ENCODE measurements around the gene FXYD5.
A peak's percentile ranks its signal among the peaks of the same experiment; 100 is the strongest.

Gene FXYD5

GRCh38 chr19:35164418-35164817 lies 9.9 kb downstream of the FXYD5 start:
- H3K9ac ChIP-seq: no peak overlapping the region
- no peak overlapping the region for H3K27ac ChIP-seq
- TF ChIP-seq Cebpa-rat (IDR thresholded peaks at IDR 0.05): no peak
- peaks cover 17% of the 10 kb centered on the region for H4K20me1 ChIP-seq
- peaks cover 95% of the 10 kb centered on the region for H3K36me3 ChIP-seq
- no peak overlapping the region for H3K4me2 ChIP-seq
- H3K4me3 ChIP-seq: no peak overlapping the region
- H3K9me3 ChIP-seq: peaks cover 53% of the 10 kb centered on the region
- H3K4me1 ChIP-seq: peaks cover 38% of the 10 kb centered on the region
- H3K27me3 ChIP-seq: no peaks in the 10 kb centered on the region

DNA sequence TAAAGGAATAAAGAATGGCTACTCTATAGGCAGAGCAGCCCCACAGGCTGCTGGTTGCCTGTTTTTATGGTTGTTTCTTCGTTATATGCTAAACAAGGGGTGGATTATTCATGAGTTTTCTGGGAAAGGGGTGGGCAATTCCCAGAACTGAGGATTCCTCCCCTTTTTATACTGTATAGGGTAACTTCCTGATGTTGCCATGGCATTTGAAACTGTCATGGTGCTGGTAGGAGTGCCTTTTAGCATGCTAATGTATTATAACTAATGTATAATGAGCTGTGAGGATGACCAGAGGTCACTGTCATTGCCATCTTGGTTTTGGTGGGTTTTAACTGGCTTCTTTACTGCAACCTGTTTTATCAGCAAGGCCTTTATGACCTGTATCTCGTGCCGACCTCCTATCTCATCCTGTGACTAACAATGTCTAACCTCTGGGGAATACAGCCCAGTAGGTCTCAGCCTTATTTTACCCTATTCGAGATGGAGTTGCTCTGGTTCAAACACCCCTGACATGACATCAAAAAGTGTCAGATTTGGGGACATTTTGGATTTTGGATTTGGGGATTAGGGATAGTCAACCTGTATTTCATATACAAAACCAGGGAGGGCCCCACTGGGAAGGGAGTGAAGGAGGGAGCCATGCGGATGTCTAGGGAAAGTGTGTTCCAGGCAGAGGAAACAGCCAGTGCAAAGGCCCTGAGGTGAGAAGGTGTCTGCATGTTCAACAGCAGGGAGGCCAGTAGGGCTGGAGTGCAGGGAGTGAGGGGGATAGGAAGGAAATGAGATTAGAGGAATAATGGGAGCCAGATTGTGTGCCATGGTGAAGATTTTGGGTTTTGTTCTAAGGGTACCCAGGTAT lies 10.9 kb downstream of the FXYD5 start:
- Histone ChIP-seq H3K9ac (no peak overlapping the region), H3K4me3 (no peak overlapping the region), H4K20me1 (peaks cover 7% of the 10 kb centered on the region), H3K27me3 (no peaks in the 10 kb centered on the region), H3K4me1 (peaks cover 28% of the 10 kb centered on the region), H3K36me3 (peaks cover 96% of the 10 kb centered on the region), H3K9me3 (peaks cover 53% of the 10 kb centered on the region), H3K27ac (no peak overlapping the region), H3K4me2 (no peak overlapping the region)
- no peak for TF ChIP-seq Cebpa-rat (IDR thresholded peaks at IDR 0.05)

- no peak for TF ChIP-seq Cebpa-rat (IDR thresholded peaks at IDR 0.05)
- Histone ChIP-seq H3K36me3 (peaks cover 97% of the 10 kb centered on the region), H3K9ac (peak overlapping the region; percentile 23; the same call in 1 of the 2 replicates), H4K20me1 (no peaks in the 10 kb centered on the region), H3K4me3 (no peak overlapping the region), H3K4me1 (peaks cover 19% of the 10 kb centered on the region), H3K4me2 (no peak overlapping the region; the same call in 1 of the 2 replicates), H3K27ac (no peak overlapping the region), H3K27me3 (no peaks in the 10 kb centered on the region), H3K9me3 (peaks cover 52% of the 10 kb centered on the region)
Measured at GRCh38 chr19:35166100-35167063, 11.8 kb downstream of the FXYD5 start.

DNA sequence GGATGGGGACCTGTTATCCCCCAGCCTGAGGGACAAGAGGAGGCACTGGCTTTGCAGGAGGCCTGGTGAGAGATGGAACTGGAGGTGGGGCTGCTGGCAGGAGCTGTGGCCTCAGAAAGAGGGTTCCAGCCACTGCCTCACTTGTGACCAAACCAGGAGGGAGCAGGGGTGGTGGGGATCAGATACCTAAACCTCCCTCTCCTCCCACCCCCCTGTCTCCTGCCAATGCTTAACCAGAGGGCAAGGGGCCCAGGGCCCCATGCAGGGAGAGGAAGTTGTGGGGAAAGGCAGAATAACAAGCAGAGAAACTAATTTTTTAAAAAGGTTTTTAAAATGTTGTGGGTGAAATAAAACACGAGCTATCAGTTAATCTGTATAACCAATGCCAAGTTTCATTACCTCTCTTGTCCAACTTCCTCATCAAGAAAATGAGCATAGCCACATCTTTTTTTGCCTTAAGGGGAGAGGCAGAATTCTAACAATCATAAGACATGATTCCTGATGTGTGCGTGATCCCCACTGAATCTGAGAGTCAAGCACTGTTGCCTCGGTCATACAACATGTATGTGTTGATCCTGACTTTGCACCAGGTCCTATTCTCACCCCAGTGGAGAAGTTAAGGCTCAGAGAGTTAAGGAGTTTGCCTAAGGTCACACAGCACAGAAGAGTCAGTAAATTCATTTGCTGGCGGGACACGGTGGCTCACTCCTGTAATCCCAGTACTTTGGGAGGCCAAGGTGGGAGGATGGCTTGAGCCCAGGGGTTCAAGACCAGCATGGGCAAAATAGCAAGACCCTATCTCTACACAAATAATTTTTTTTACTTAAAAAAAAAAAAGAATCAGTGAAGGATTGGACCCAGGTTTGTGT lies 12.9 kb downstream of the FXYD5 start:
- Histone ChIP-seq H3K9me3 (peaks cover 42% of the 10 kb centered on the region), H3K9ac (peak overlapping the region; percentile 23; the same call in 1 of the 2 replicates), H3K36me3 (peaks cover 97% of the 10 kb centered on the region), H3K4me3 (no peak overlapping the region), H4K20me1 (no peaks in the 10 kb centered on the region), H3K4me2 (peak overlapping the region; percentile 22; the same call in 1 of the 2 replicates), H3K27me3 (no peaks in the 10 kb centered on the region), H3K27ac (no peak overlapping the region), H3K4me1 (peaks cover 10% of the 10 kb centered on the region)
- no peak for TF ChIP-seq Cebpa-rat (IDR thresholded peaks at IDR 0.05)

DNA sequence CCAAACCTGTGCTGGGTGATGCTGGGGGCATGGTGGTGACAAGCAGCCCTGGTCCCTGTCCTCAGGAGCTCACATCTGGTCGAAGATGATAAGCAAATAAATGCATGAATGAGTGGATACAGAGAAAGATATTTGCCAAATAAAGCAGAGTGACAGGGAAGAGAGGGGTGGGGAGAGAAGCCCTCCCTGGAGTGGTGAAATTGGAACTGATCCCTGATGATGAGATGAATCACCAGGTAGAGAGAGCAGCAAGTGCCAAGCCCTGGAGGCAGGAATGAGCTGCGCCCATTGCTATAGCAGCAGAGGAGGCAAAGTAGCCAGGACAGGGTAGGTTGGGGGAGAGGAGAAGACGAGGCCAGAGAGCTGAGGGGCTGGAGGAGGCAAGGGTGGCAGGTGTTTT lies 13.7 kb downstream of the FXYD5 start:
- no peak overlapping the region for H3K27ac ChIP-seq
- TF ChIP-seq Cebpa-rat (IDR thresholded peaks at IDR 0.05): no peak
- H3K4me1 ChIP-seq: peaks cover 10% of the 10 kb centered on the region
- no peak overlapping the region for H3K9ac ChIP-seq
- no peak overlapping the region for H3K4me2 ChIP-seq
- H4K20me1 ChIP-seq: no peaks in the 10 kb centered on the region
- H3K4me3 ChIP-seq: no peak overlapping the region
- peaks cover 97% of the 10 kb centered on the region for H3K36me3 ChIP-seq
- peaks cover 35% of the 10 kb centered on the region for H3K9me3 ChIP-seq
- no peaks in the 10 kb centered on the region for H3K27me3 ChIP-seq

- Histone ChIP-seq H3K36me3 (peaks cover 85% of the 10 kb centered on the region), H3K4me1 (peaks cover 10% of the 10 kb centered on the region)
- TF ChIP-seq Cebpa-rat (IDR thresholded peaks at IDR 0.05): no peak
Measured at GRCh38 chr19:35169221-35169995, 14.9 kb downstream of the FXYD5 start.

GRCh38 chr19:35170359-35171061 lies 16.0 kb downstream of the FXYD5 start:
- Histone ChIP-seq H3K27ac (no peak overlapping the region), H3K36me3 (peaks cover 74% of the 10 kb centered on the region), H3K9ac (no peak overlapping the region), H4K20me1 (no peaks in the 10 kb centered on the region), H3K27me3 (no peaks in the 10 kb centered on the region), H3K4me3 (no peak overlapping the region), H3K4me2 (no peak overlapping the region), H3K4me1 (peaks cover 10% of the 10 kb centered on the region), H3K9me3 (peaks cover 12% of the 10 kb centered on the region)
- no peak for TF ChIP-seq Cebpa-rat (IDR thresholded peaks at IDR 0.05)

More at GRCh38 chr19:35169221-35169995, 14.9 kb downstream of the FXYD5 start:
- Histone ChIP-seq H3K4me2 (no peak overlapping the region), H3K27ac (no peak overlapping the region), H3K27me3 (no peaks in the 10 kb centered on the region), H4K20me1 (no peaks in the 10 kb centered on the region), H3K9ac (no peak overlapping the region), H3K4me3 (no peak overlapping the region), H3K9me3 (peaks cover 23% of the 10 kb centered on the region)

DNA sequence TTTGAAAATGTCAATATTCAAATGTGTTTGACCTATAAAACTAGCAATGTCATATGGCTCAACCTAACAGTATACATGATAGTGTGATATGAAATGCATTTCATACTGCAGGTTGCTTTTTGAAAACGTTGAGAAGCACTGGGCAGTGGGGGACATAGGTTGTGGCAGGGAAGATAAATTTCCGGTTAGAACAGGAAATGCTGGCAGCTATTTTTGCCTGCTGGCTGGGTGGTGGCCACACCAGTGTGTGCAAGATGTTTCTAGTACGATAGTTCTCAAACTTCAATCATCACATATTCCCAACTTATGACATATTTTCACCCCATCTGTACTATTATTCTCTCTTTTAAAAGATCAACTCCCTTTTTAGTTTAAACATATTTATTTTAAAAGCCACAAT lies 17.2 kb downstream of the FXYD5 start:
- no peak overlapping the region for H3K9ac ChIP-seq
- no peak overlapping the region for H3K4me2 ChIP-seq
- H3K4me1 ChIP-seq: peaks cover 7% of the 10 kb centered on the region
- peaks cover 62% of the 10 kb centered on the region for H3K36me3 ChIP-seq
- TF ChIP-seq Cebpa-rat (IDR thresholded peaks at IDR 0.05): no peak
- H3K9me3 ChIP-seq: no peaks in the 10 kb centered on the region
- no peak overlapping the region for H3K4me3 ChIP-seq
- no peaks in the 10 kb centered on the region for H4K20me1 ChIP-seq
- H3K27me3 ChIP-seq: no peaks in the 10 kb centered on the region
- H3K27ac ChIP-seq: no peak overlapping the region
